WTC11 (cell line): ENCODE measurements around the gene MIX23. TPM values are rescaled to one million over a fixed set of nuclear protein-coding genes. Genes with fewer than 3 reads are reported as not detected.

Source experiments
- ATAC-seq: fragments of 200-7000 bp; cut with Tn5 transposase; 2 replicates; pipeline ENCODE4 v1.10.0; 2021; ENCODE audit warnings: mild to moderate bottlenecking, moderate library complexity
- CTCF ChIA-PET: fragments of 300-600 bp; sonication (Branson Sonifier 250); formaldehyde crosslinking; loops from one replicate; lab custom pipeline; 2021; ENCODE audit warnings: antibody characterized with exemption; lab: Charles Lee
- POLR2A ChIA-PET: fragments of 350-600 bp; sonication (Branson Sonifier 250); formaldehyde crosslinking; loops from one replicate; lab custom pipeline; 2021; ENCODE audit warnings: antibody characterized with exemption; lab: Charles Lee
- DNase-seq: peaks from one replicate; pipeline ENCODE4 v3.0.0; 2021; ENCODE audit warnings: low spot score
- H3K27ac Mint-ChIP-seq: 2 replicates; pipeline ENCODE4 v1.8.0; 2021; ENCODE audit warnings: mixed read lengths
- H3K27me3 Mint-ChIP-seq: 2 replicates; pipeline ENCODE4 v1.8.0; 2021; ENCODE audit warnings: low read depth, mild to moderate bottlenecking, moderate library complexity, mixed read lengths
- H3K36me3 Mint-ChIP-seq: 2 replicates; pipeline ENCODE4 v1.8.0; 2021; ENCODE audit warnings: mixed read lengths
- H3K4me1 Mint-ChIP-seq: 2 replicates; pipeline ENCODE4 v1.8.0; 2022; ENCODE audit warnings: mixed read lengths
- H3K4me3 Mint-ChIP-seq: 2 replicates; pipeline ENCODE4 v1.8.0; 2021; ENCODE audit warnings: mild to moderate bottlenecking, moderate library complexity, mixed read lengths
- H3K9me3 Mint-ChIP-seq: 2 replicates; pipeline ENCODE4 v1.8.0; 2021; ENCODE audit warnings: mixed read lengths
- AR ChIP-seq: fragments of 250-450 bp; sonication (Bioruptor Pico); IDR thresholded peaks from 2 replicates; pipeline ENCODE4 v1.9.0; 2021; ENCODE audit warnings: mild to moderate bottlenecking
- ATF1 ChIP-seq: sonication (generic); formaldehyde crosslinking; IDR thresholded peaks from 2 replicates; pipeline ENCODE4 v1.8.1; 2023; ENCODE audit warnings: mild to moderate bottlenecking, moderate library complexity, missing genetic modification reagents
- CREM ChIP-seq: sonication (generic); formaldehyde crosslinking; IDR thresholded peaks from 2 replicates; pipeline ENCODE4 v1.8.1; 2022; ENCODE audit warnings: mild to moderate bottlenecking, missing genetic modification reagents, moderate library complexity
- ELF4 ChIP-seq: sonication (generic); formaldehyde crosslinking; IDR thresholded peaks from 2 replicates; pipeline ENCODE4 v1.8.1; 2022; ENCODE audit warnings: low read depth, mild to moderate bottlenecking, moderate library complexity, missing genetic modification reagents
- ETV6 ChIP-seq: sonication (generic); formaldehyde crosslinking; IDR thresholded peaks from 2 replicates; pipeline ENCODE4 v1.8.1; 2022; ENCODE audit warnings: mild to moderate bottlenecking, missing genetic modification reagents
- GABPB1 ChIP-seq: sonication (generic); formaldehyde crosslinking; IDR thresholded peaks from 2 replicates; pipeline ENCODE4 v1.8.1; 2023; ENCODE audit warnings: mild to moderate bottlenecking, missing genetic modification reagents
- IRF2 ChIP-seq: sonication (generic); formaldehyde crosslinking; IDR thresholded peaks from 2 replicates; pipeline ENCODE4 v1.8.0; 2022; ENCODE audit warnings: low read depth, missing genetic modification reagents, borderline replicate concordance
- JAZF1 ChIP-seq: fragments of 250-450 bp; sonication (Bioruptor Pico); IDR thresholded peaks from 2 replicates; pipeline ENCODE4 v1.9.0; 2021; ENCODE audit warnings: moderate library complexity, mild to moderate bottlenecking, inconsistent platforms
- NFATC4 ChIP-seq: fragments of 250-450 bp; sonication (Bioruptor Pico); IDR thresholded peaks from 2 replicates; pipeline ENCODE4 v1.9.0; 2021; ENCODE audit warnings: mild to moderate bottlenecking
- NFYB ChIP-seq: sonication (generic); formaldehyde crosslinking; conservative IDR thresholded peaks from 2 replicates; pipeline ENCODE4 v1.8.0; 2022; ENCODE audit warnings: low read depth, missing genetic modification reagents
- OVOL2 ChIP-seq: fragments of 250-450 bp; sonication (Bioruptor Pico); IDR thresholded peaks from 2 replicates; pipeline ENCODE4 v1.9.0; 2021; ENCODE audit warnings: mild to moderate bottlenecking, borderline replicate concordance
- SMAD3 ChIP-seq: sonication (generic); formaldehyde crosslinking; IDR thresholded peaks from 2 replicates; pipeline ENCODE4 v1.8.0; 2022; ENCODE audit warnings: missing genetic modification reagents, mild to moderate bottlenecking, borderline replicate concordance
- SOX15 ChIP-seq: fragments of 250-450 bp; sonication (Bioruptor Pico); IDR thresholded peaks from 2 replicates; pipeline ENCODE4 v1.9.0; 2021; ENCODE audit warnings: mild to moderate bottlenecking
- TEAD1 ChIP-seq: sonication (generic); formaldehyde crosslinking; IDR thresholded peaks from 2 replicates; pipeline ENCODE4 v1.8.0; 2022; ENCODE audit warnings: mild to moderate bottlenecking, missing genetic modification reagents
- TEAD4 ChIP-seq: sonication (generic); formaldehyde crosslinking; IDR thresholded peaks from 2 replicates; pipeline ENCODE4 v1.8.0; 2022; ENCODE audit warnings: mild to moderate bottlenecking, missing genetic modification reagents
- ZNF219 ChIP-seq: sonication (generic); formaldehyde crosslinking; IDR thresholded peaks from 2 replicates; pipeline ENCODE4 v1.8.0; 2023; ENCODE audit warnings: missing genetic modification reagents, mild to moderate bottlenecking, borderline replicate concordance
- ZNF317 ChIP-seq: sonication (generic); formaldehyde crosslinking; IDR thresholded peaks from 2 replicates; pipeline ENCODE4 v1.8.1; 2023; ENCODE audit warnings: low read depth, mild to moderate bottlenecking, moderate library complexity, missing genetic modification reagents, borderline replicate concordance
- ZNF396 ChIP-seq: fragments of 250-450 bp; sonication (Bioruptor Pico); IDR thresholded peaks from 2 replicates; pipeline ENCODE4 v1.8.0; 2021; ENCODE audit warnings: mild to moderate bottlenecking, moderate library complexity, borderline replicate concordance
- ZNF425 ChIP-seq: fragments of 250-450 bp; sonication (Bioruptor Pico); conservative IDR thresholded peaks from 2 replicates; pipeline ENCODE4 v1.9.0; 2021; ENCODE audit warnings: mild to moderate bottlenecking
- total RNA-seq: library from RNA; stranded (reverse); gene quantifications from 3 replicates; pipeline ENCODE4 v1.2.3, GENCODE V29; 2021
- TF ChIP-seq, protein P1 (sequence below): fragments of 250-450 bp; sonication (Bioruptor Pico); IDR thresholded peaks from 2 replicates; pipeline ENCODE4 v2.1.2; 2022; ENCODE audit warnings: mild to moderate bottlenecking, moderate library complexity
- TF ChIP-seq, protein P2 (sequence below): sonication (generic); formaldehyde crosslinking; conservative IDR thresholded peaks from 2 replicates; pipeline ENCODE4 v1.8.1; 2022; ENCODE audit warnings: mild to moderate bottlenecking, missing genetic modification reagents
- TF ChIP-seq, protein P3 (sequence below): sonication (generic); formaldehyde crosslinking; IDR thresholded peaks from 2 replicates; pipeline ENCODE4 v1.8.1; 2022; ENCODE audit warnings: missing genetic modification reagents, borderline replicate concordance
- TF ChIP-seq, protein P4 (sequence below): sonication (generic); formaldehyde crosslinking; IDR thresholded peaks from 2 replicates; pipeline ENCODE4 v1.8.0; 2022; ENCODE audit warnings: mild to moderate bottlenecking, missing genetic modification reagents
- TF ChIP-seq, protein P5 (sequence below): sonication (generic); formaldehyde crosslinking; IDR thresholded peaks from 2 replicates; pipeline ENCODE4 v1.8.0; 2023; ENCODE audit warnings: missing genetic modification reagents, mild to moderate bottlenecking, borderline replicate concordance

Gene MIX23
- total RNA-seq, 1 experiment from 2014 or later: 81.7 TPM

GRCh38 chr3:122410111-122410510 lies 27.1 kb upstream of the MIX23 start:
- ChIA-PET POLR2A (no interaction called here), CTCF (no interaction called here)
- H3K27me3 Mint-ChIP-seq: no peaks in the 10 kb centered on the region
- H3K36me3 Mint-ChIP-seq: peaks cover 42% of the 10 kb centered on the region
- TF ChIP-seq TEAD1 (CRISPR knock-in tag) (no peak), NFYB (no peak), SOX15 (CRISPR knock-in tag) (no peak), SMAD3 (CRISPR knock-in tag) (no peak), ELF4 (CRISPR knock-in tag) (no peak), TEAD4 (CRISPR knock-in tag) (no peak), OVOL2 (CRISPR knock-in tag) (no peak), AR (no peak), NFATC4 (no peak), ZNF317 (CRISPR knock-in tag) (no peak), IRF2 (CRISPR knock-in tag) (no peak), ZNF396 (no peak), GABPB1 (no peak)
- TF ChIP-seq, protein P1, sequence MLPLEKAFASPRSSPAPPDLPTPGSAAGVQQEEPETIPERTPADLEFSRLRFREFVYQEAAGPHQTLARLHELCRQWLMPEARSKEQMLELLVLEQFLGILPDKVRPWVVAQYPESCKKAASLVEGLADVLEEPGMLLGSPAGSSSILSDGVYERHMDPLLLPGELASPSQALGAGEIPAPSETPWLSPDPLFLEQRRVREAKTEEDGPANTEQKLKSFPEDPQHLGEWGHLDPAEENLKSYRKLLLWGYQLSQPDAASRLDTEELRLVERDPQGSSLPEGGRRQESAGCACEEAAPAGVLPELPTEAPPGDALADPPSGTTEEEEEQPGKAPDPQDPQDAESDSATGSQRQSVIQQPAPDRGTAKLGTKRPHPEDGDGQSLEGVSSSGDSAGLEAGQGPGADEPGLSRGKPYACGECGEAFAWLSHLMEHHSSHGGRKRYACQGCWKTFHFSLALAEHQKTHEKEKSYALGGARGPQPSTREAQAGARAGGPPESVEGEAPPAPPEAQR: no peak
- TF ChIP-seq, protein P2, sequence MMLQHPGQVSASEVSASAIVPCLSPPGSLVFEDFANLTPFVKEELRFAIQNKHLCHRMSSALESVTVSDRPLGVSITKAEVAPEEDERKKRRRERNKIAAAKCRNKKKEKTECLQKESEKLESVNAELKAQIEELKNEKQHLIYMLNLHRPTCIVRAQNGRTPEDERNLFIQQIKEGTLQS: no peak
- TF ChIP-seq, protein P3, sequence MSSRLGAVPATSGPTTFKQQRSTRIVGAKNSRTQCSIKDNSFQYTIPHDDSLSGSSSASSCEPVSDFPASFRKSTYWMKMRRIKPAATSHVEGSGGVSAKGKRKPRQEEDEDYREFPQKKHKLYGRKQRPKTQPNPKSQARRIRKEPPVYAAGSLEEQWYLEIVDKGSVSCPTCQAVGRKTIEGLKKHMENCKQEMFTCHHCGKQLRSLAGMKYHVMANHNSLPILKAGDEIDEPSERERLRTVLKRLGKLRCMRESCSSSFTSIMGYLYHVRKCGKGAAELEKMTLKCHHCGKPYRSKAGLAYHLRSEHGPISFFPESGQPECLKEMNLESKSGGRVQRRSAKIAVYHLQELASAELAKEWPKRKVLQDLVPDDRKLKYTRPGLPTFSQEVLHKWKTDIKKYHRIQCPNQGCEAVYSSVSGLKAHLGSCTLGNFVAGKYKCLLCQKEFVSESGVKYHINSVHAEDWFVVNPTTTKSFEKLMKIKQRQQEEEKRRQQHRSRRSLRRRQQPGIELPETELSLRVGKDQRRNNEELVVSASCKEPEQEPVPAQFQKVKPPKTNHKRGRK (CRISPR knock-in tag): no peak
- TF ChIP-seq, protein P4, sequence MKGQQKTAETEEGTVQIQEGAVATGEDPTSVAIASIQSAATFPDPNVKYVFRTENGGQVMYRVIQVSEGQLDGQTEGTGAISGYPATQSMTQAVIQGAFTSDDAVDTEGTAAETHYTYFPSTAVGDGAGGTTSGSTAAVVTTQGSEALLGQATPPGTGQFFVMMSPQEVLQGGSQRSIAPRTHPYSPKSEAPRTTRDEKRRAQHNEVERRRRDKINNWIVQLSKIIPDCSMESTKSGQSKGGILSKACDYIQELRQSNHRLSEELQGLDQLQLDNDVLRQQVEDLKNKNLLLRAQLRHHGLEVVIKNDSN (CRISPR knock-in tag): no peak
- ATAC-seq (no peak), DNase-seq (no peak)
- H3K9me3 Mint-ChIP-seq: no peaks in the 10 kb centered on the region
- H3K27ac Mint-ChIP-seq: no peak overlapping the region
- H3K4me1 Mint-ChIP-seq: peaks cover 6% of the 10 kb centered on the region
- no peak overlapping the region for H3K4me3 Mint-ChIP-seq

GRCh38 chr3:122409446-122409845 lies 26.4 kb upstream of the MIX23 start:
- no peak overlapping the region for H3K4me3 Mint-ChIP-seq
- ChIA-PET CTCF (no interaction called here), POLR2A (no interaction called here)
- peaks cover 42% of the 10 kb centered on the region for H3K36me3 Mint-ChIP-seq
- H3K27me3 Mint-ChIP-seq: no peaks in the 10 kb centered on the region
- no peaks in the 10 kb centered on the region for H3K9me3 Mint-ChIP-seq
- ATAC-seq: no peak
- no peak overlapping the region for H3K27ac Mint-ChIP-seq
- no peaks in the 10 kb centered on the region; the same call in 1 of the 2 replicates for H3K4me1 Mint-ChIP-seq
- DNase-seq: no peak
- TF ChIP-seq ELF4 (CRISPR knock-in tag) (no peak), GABPB1 (no peak), JAZF1 (CRISPR knock-in tag) (no peak), NFYB (no peak), CREM (CRISPR knock-in tag) (no peak), ETV6 (CRISPR knock-in tag) (no peak), ATF1 (CRISPR knock-in tag) (no peak), ZNF219 (CRISPR knock-in tag) (no peak), ZNF425 (CRISPR knock-in tag) (no peak)
- TF ChIP-seq, protein P5, sequence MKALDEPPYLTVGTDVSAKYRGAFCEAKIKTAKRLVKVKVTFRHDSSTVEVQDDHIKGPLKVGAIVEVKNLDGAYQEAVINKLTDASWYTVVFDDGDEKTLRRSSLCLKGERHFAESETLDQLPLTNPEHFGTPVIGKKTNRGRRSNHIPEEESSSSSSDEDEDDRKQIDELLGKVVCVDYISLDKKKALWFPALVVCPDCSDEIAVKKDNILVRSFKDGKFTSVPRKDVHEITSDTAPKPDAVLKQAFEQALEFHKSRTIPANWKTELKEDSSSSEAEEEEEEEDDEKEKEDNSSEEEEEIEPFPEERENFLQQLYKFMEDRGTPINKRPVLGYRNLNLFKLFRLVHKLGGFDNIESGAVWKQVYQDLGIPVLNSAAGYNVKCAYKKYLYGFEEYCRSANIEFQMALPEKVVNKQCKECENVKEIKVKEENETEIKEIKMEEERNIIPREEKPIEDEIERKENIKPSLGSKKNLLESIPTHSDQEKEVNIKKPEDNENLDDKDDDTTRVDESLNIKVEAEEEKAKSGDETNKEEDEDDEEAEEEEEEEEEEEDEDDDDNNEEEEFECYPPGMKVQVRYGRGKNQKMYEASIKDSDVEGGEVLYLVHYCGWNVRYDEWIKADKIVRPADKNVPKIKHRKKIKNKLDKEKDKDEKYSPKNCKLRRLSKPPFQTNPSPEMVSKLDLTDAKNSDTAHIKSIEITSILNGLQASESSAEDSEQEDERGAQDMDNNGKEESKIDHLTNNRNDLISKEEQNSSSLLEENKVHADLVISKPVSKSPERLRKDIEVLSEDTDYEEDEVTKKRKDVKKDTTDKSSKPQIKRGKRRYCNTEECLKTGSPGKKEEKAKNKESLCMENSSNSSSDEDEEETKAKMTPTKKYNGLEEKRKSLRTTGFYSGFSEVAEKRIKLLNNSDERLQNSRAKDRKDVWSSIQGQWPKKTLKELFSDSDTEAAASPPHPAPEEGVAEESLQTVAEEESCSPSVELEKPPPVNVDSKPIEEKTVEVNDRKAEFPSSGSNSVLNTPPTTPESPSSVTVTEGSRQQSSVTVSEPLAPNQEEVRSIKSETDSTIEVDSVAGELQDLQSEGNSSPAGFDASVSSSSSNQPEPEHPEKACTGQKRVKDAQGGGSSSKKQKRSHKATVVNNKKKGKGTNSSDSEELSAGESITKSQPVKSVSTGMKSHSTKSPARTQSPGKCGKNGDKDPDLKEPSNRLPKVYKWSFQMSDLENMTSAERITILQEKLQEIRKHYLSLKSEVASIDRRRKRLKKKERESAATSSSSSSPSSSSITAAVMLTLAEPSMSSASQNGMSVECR (CRISPR knock-in tag): no peak
